ENCODE results near the gene ZNF23.

DNA sequence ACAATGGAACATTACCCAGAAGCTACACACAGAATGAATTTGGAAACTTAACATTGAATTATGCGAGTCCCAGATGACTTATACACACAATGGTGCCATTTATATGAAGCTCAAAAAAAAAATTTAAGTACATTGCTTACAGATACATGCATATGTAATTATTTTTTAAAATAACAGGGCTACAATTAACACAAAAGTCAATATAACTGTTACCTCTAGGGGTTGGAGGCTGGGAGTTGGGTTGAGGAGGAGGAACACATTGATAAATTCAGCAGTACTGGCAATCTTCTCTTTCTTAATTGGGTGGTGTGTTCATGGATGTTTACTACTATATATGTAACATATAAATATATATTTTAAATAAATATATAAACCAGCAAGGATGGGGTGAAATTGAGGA lies 1.1 kb downstream of the ZNF23 start:
- TF ChIP-seq REST (IDR thresholded peaks at IDR 0.05; ENCODE audit: insufficient replicate concordance, low read depth) (no peak), CTCF (IDR thresholded peaks at IDR 0.05; ENCODE audit: insufficient read depth, low read length) (no peak), SPI1 (IDR thresholded peaks at IDR 0.05; ENCODE audit: borderline replicate concordance, low read depth) (no peak), POLR2AphosphoS5 (IDR thresholded peaks at IDR 0.05; ENCODE audit: low read depth) (no peak), GABPA (IDR thresholded peaks at IDR 0.05; ENCODE audit: low read depth) (no peak)

Measured in HL-60 (cell line).